ENCODE data around the gene ADH4. TPM values are rescaled to one million over a fixed set of nuclear protein-coding genes. Genes with fewer than 3 reads are reported as not detected.

The ADH4 gene
- total and polyA plus RNA-seq, 2 experiments from 2014 or later, result not detected

GRCh38 chr4:99157478-99157935 is 13.4 kb upstream of the ADH4 start:
- DNase-seq (ENCODE audit: low spot score), result no peak
- H3K4me2 ChIP-seq, result no peak overlapping the region
- no peaks in the 10 kb centered on the region for H3K4me1 ChIP-seq (ENCODE audit: insufficient read depth)
- H3K36me3 Mint-ChIP-seq (ENCODE audit: low read depth), result peaks cover 11% of the 10 kb centered on the region; the same call in 2 of the 3 replicates
- H3K27me3 ChIP-seq (ENCODE audit: insufficient read depth), result no peaks in the 10 kb centered on the region
- H3K4me3 Mint-ChIP-seq, result no peak overlapping the region
- no peak for ATAC-seq
- no peak for TF ChIP-seq ZNF114 (CRISPR knock-in tag; IDR thresholded peaks at IDR 0.05)
- no peak for TF ChIP-seq EZH2phosphoT487 (IDR thresholded peaks at IDR 0.05; ENCODE audit: unreplicated experiment)
- no peak for TF ChIP-seq CTCF (conservative IDR thresholded peaks at IDR 0.05; ENCODE audit: low read depth in 2 of 2)
- no peak for TF ChIP-seq JUNB (IDR thresholded peaks at IDR 0.05; ENCODE audit: unreplicated experiment)
- TF ChIP-seq POLR2AphosphoS5 (IDR thresholded peaks at IDR 0.05; ENCODE audit: low read depth), result no peak
- TF ChIP-seq EZH2 (IDR thresholded peaks at IDR 0.05; ENCODE audit: low read depth, unreplicated experiment), result no peak
- no peak for TF ChIP-seq NANOG (IDR thresholded peaks at IDR 0.05; ENCODE audit: borderline replicate concordance)
- TF ChIP-seq ZNF331 (CRISPR knock-in tag; IDR thresholded peaks at IDR 0.05; ENCODE audit: low read depth), result no peak
- no peak for TF ChIP-seq CREB1 (CRISPR knock-in tag; IDR thresholded peaks at IDR 0.05; ENCODE audit: low read depth)
- no peak overlapping the region for H3K4me3 ChIP-seq
- no peak overlapping the region for H3K27ac ChIP-seq (ENCODE audit: low read depth)
- no peaks in the 10 kb centered on the region for H3K79me2 ChIP-seq (replicated peaks; ENCODE audit: insufficient read depth)
- H3K27ac Mint-ChIP-seq, result no peak overlapping the region
- peaks cover 6% of the 10 kb centered on the region; the same call in 2 of the 3 replicates for H3K9me3 Mint-ChIP-seq
- H2AFZ ChIP-seq, result no peak overlapping the region
- no peaks in the 10 kb centered on the region for H3K36me3 ChIP-seq (ENCODE audit: insufficient read depth)
- no peaks in the 10 kb centered on the region for H3F3A ChIP-seq (replicated peaks; ENCODE audit: low read depth)
- H4K20me1 ChIP-seq (replicated peaks; ENCODE audit: insufficient read depth), result no peaks in the 10 kb centered on the region
- H3K9me2 ChIP-seq (ENCODE audit: insufficient read depth), result no peaks in the 10 kb centered on the region; the same call in 1 of the 2 replicates
- H3K4me1 Mint-ChIP-seq, result no peaks in the 10 kb centered on the region
- no peaks in the 10 kb centered on the region for H3K27me3 Mint-ChIP-seq (ENCODE audit: insufficient read depth, low read depth, poor library complexity)

DNA sequence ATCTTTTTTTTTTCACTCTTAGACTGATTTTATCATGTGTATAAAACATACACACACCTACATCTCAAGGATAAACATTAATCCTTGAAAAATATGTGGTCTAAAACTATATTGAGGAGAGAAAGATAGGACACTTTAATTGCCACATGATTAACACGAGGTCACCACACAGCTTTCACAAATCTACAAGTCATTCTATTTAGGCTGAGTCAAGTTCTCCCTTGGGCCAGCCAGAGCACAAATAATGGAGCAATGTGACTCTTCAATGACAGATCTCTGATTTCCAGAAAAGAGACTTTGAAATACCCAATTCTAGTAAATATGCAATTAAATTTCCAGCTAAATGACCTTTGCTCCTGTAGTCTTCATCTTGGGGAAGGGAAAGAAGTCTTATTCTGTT is 12.9 kb upstream of the ADH4 start:
- no peaks in the 10 kb centered on the region for H3K36me3 ChIP-seq (ENCODE audit: insufficient read depth)
- H3K79me2 ChIP-seq (replicated peaks; ENCODE audit: insufficient read depth), result no peaks in the 10 kb centered on the region
- H3K27ac ChIP-seq (ENCODE audit: low read depth), result no peak overlapping the region
- ATAC-seq (no peak), DNase-seq (ENCODE audit: low spot score) (no peak)
- H3K27me3 ChIP-seq (ENCODE audit: insufficient read depth), result no peaks in the 10 kb centered on the region
- no peaks in the 10 kb centered on the region for H3K4me1 Mint-ChIP-seq
- H3F3A ChIP-seq (replicated peaks; ENCODE audit: low read depth), result no peaks in the 10 kb centered on the region
- no peak overlapping the region for H3K4me3 ChIP-seq
- no peaks in the 10 kb centered on the region for H3K4me1 ChIP-seq (ENCODE audit: insufficient read depth)
- no peaks in the 10 kb centered on the region for H4K20me1 ChIP-seq (replicated peaks; ENCODE audit: insufficient read depth)
- H3K27ac Mint-ChIP-seq, result no peak overlapping the region
- no peak overlapping the region for H3K4me3 Mint-ChIP-seq
- H3K27me3 Mint-ChIP-seq (ENCODE audit: insufficient read depth, low read depth, poor library complexity), result no peaks in the 10 kb centered on the region
- H3K9me3 Mint-ChIP-seq, result peaks cover 7% of the 10 kb centered on the region; the same call in 2 of the 3 replicates
- H3K9me2 ChIP-seq (ENCODE audit: insufficient read depth), result no peaks in the 10 kb centered on the region; the same call in 1 of the 2 replicates
- no peak overlapping the region for H3K4me2 ChIP-seq
- H2AFZ ChIP-seq, result no peak overlapping the region
- H3K36me3 Mint-ChIP-seq (ENCODE audit: low read depth), result peaks cover 11% of the 10 kb centered on the region; the same call in 2 of the 3 replicates
- TF ChIP-seq NANOG (IDR thresholded peaks at IDR 0.05; ENCODE audit: borderline replicate concordance), result no peak
- TF ChIP-seq POLR2AphosphoS5 (IDR thresholded peaks at IDR 0.05; ENCODE audit: low read depth), result no peak
- TF ChIP-seq EZH2phosphoT487 (IDR thresholded peaks at IDR 0.05; ENCODE audit: unreplicated experiment), result no peak
- no peak for TF ChIP-seq EZH2 (IDR thresholded peaks at IDR 0.05; ENCODE audit: low read depth, unreplicated experiment)
- TF ChIP-seq ZNF114 (CRISPR knock-in tag; IDR thresholded peaks at IDR 0.05), result no peak
- no peak for TF ChIP-seq STAT1 (IDR thresholded peaks at IDR 0.05; ENCODE audit: unreplicated experiment)
- TF ChIP-seq CREB1 (CRISPR knock-in tag; IDR thresholded peaks at IDR 0.05; ENCODE audit: low read depth), result no peak
- TF ChIP-seq CTCF (conservative IDR thresholded peaks at IDR 0.05; ENCODE audit: low read depth in 2 of 2), result no peak
- TF ChIP-seq, protein P1, sequence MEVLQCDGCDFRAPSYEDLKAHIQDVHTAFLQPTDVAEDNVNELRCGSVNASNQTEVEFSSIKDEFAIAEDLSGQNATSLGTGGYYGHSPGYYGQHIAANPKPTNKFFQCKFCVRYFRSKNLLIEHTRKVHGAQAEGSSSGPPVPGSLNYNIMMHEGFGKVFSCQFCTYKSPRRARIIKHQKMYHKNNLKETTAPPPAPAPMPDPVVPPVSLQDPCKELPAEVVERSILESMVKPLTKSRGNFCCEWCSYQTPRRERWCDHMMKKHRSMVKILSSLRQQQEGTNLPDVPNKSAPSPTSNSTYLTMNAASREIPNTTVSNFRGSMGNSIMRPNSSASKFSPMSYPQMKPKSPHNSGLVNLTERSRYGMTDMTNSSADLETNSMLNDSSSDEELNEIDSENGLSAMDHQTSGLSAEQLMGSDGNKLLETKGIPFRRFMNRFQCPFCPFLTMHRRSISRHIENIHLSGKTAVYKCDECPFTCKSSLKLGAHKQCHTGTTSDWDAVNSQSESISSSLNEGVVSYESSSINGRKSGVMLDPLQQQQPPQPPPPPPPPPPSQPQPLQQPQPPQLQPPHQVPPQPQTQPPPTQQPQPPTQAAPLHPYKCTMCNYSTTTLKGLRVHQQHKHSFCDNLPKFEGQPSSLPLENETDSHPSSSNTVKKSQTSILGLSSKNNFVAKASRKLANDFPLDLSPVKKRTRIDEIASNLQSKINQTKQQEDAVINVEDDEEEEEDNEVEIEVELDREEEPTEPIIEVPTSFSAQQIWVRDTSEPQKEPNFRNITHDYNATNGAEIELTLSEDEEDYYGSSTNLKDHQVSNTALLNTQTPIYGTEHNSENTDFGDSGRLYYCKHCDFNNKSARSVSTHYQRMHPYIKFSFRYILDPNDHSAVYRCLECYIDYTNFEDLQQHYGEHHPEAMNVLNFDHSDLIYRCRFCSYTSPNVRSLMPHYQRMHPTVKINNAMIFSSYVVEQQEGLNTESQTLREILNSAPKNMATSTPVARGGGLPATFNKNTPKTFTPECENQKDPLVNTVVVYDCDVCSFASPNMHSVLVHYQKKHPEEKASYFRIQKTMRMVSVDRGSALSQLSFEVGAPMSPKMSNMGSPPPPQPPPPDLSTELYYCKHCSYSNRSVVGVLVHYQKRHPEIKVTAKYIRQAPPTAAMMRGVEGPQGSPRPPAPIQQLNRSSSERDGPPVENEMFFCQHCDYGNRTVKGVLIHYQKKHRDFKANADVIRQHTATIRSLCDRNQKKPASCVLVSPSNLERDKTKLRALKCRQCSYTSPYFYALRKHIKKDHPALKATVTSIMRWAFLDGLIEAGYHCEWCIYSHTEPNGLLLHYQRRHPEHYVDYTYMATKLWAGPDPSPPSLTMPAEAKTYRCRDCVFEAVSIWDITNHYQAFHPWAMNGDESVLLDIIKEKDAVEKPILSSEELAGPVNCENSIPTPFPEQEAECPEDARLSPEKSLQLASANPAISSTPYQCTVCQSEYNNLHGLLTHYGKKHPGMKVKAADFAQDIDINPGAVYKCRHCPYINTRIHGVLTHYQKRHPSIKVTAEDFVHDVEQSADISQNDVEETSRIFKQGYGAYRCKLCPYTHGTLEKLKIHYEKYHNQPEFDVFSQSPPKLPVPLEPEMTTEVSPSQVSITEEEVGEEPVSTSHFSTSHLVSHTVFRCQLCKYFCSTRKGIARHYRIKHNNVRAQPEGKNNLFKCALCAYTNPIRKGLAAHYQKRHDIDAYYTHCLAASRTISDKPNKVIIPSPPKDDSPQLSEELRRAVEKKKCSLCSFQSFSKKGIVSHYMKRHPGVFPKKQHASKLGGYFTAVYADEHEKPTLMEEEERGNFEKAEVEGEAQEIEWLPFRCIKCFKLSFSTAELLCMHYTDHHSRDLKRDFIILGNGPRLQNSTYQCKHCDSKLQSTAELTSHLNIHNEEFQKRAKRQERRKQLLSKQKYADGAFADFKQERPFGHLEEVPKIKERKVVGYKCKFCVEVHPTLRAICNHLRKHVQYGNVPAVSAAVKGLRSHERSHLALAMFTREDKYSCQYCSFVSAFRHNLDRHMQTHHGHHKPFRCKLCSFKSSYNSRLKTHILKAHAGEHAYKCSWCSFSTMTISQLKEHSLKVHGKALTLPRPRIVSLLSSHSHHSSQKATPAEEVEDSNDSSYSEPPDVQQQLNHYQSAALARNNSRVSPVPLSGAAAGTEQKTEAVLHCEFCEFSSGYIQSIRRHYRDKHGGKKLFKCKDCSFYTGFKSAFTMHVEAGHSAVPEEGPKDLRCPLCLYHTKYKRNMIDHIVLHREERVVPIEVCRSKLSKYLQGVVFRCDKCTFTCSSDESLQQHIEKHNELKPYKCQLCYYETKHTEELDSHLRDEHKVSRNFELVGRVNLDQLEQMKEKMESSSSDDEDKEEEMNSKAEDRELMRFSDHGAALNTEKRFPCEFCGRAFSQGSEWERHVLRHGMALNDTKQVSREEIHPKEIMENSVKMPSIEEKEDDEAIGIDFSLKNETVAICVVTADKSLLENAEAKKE (CRISPR knock-in tag; IDR thresholded peaks at IDR 0.05), result no peak

All from GM23338 (cell line).